GM10248 (cell line): ENCODE data around the gene ZNF750.

Source experiments
- CTCF ChIA-PET: fragments of 300-600 bp; sonication (Branson Sonifier 250); formaldehyde crosslinking; extraction: SDS; loops from one replicate; lab custom pipeline; 2021; ENCODE audit warnings: antibody characterized with exemption; lab: Yijun Ruan, JAX
- POLR2A ChIA-PET: fragments of 350-650 bp; sonication (Branson Sonifier 250); formaldehyde crosslinking; extraction: SDS; loops from one replicate; lab custom pipeline; 2020; ENCODE audit warnings: antibody characterized with exemption; lab: Yijun Ruan, JAX
- DNase-seq: peaks from one replicate; pipeline ENCODE4 v3.0.0; 2012; ENCODE audit errors: extremely low spot score
- CTCF ChIP-seq: IDR thresholded peaks from 2 replicates; pipeline ENCODE4 v1.5.1; 2012; ENCODE audit warnings: mild to moderate bottlenecking, low read depth; ENCODE audit errors: extremely low read depth, missing control alignments, control extremely low read depth

The ZNF750 gene

GRCh38 chr17:82780971-82781893, 58.6 kb downstream of the ZNF750 start:
- ChIA-PET CTCF (interaction anchor here (0.7 to 3.6 kb wide), 36 partner anchors 10 to 426 kb away, joined by 3 to 27 read pairs (median 4); partner anchors contain the start of gene ZNF750), POLR2A (no interaction called here)
- TF ChIP-seq CTCF, result no peak
- DNase-seq, result no peak

DNA sequence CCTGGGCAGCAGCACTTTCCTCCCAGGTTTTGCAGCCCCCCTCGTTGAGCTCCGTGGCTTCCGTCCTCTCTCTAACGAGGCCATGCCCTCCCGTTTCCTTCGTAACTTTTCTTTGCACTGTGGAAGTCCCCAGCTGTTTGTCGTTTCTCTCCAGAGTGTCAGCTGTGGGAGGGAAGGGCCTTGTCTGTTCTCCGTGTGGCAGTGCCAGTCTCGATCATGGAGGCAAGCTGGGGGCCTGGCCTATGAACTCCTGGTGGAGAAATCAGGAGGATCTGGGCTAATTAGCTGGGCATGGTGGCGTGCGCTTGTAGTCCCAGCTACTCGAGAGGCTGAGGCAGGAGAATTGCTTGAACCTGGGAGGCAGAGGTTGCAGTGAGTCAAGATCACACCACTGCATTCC, 59.6 kb downstream of the ZNF750 start:
- no peak for TF ChIP-seq CTCF
- ChIA-PET CTCF (interaction anchor here (0.8 to 3.6 kb wide), 14 partner anchors 8 to 426 kb away, joined by 3 to 27 read pairs (median 11); no protein-coding TSS in a partner anchor), POLR2A (no interaction called here)
- DNase-seq, result no peak

DNA sequence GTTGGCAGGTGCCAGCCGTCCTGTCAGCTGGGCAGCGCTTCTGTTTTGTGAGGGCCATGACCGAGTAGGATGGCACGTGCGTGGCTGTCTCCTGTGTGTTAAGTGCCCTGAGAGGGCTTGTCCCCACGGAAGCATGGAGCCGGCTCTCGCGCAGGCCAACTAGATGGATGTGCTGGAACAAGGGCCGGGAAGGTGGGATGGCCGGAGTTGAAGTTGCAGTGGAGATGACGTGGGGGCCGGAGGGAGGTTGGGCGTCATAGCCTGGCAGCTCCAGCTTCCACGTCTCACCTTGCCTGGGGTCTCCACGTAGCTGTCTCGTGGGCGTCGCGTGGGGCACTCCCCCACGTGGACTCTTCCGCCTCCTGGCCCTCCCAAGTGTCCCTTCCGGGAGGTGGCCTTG, 60.3 kb downstream of the ZNF750 start:
- POLR2A ChIA-PET, result no interaction called here
- DNase-seq, result no peak
- CTCF ChIA-PET, result interaction anchor here (1.0 to 3.6 kb wide), 9 partner anchors 8 to 427 kb away, joined by 3 to 27 read pairs (median 12); no protein-coding TSS in a partner anchor
- no peak for TF ChIP-seq CTCF
